RCC 7860 (cell line): Measurements from ENCODE around the gene DHX8.

Experiments used
- DNase-seq: peaks from one replicate; pipeline ENCODE4 v3.0.0-alpha.2; 2015; ENCODE audit warnings: low spot score
- FAIRE-seq: peaks from 2 replicates; lab custom pipeline; 2012; peaks lifted over from hg19 to GRCh38; lab: Jason Lieb, UNC

DHX8 gene

GRCh38 chr17:43545383-43545632 lies 61.5 kb downstream of the DHX8 start:
- FAIRE-seq, result no peak
- no peak for DNase-seq

GRCh38 chr17:43546319-43547188 lies 62.8 kb downstream of the DHX8 start, which contains the start of gene ETV4:
TSS of gene ETV4 (minus strand) at chr17:43546340. CDS start at chr17:43545617, 723 bp downstream.
- peak; percentile 55 for FAIRE-seq
- DNase-seq, result peak; percentile 55

- no peak for DNase-seq
- FAIRE-seq, result no peak
These were observed 63.4 kb downstream of the DHX8 start for GRCh38 chr17:43547189-43547550.

- FAIRE-seq (no peak), DNase-seq (no peak)
These were observed 64.0 kb downstream of the DHX8 start for GRCh38 chr17:43547659-43548256.

- DNase-seq, result no peak
- no peak for FAIRE-seq
These were observed 65.1 kb downstream of the DHX8 start for GRCh38 chr17:43548689-43549379.

GRCh38 chr17:43549496-43549895 lies 65.7 kb downstream of the DHX8 start:
- FAIRE-seq (no peak), DNase-seq (no peak)

- FAIRE-seq (no peak), DNase-seq (no peak)
These were observed 67.0 kb downstream of the DHX8 start for GRCh38 chr17:43550754-43551153.

- FAIRE-seq (no peak), DNase-seq (no peak)
These were observed 68.6 kb downstream of the DHX8 start for GRCh38 chr17:43552229-43552837.

- DNase-seq (no peak), FAIRE-seq (no peak)
These were observed 69.8 kb downstream of the DHX8 start for GRCh38 chr17:43553573-43553972.

GRCh38 chr17:43554857-43555256 lies 71.1 kb downstream of the DHX8 start:
- DNase-seq (no peak), FAIRE-seq (no peak)

- no peak for DNase-seq
These were observed 72.5 kb downstream of the DHX8 start for GRCh38 chr17:43556292-43556691.

GRCh38 chr17:43558805-43559160 lies 75.0 kb downstream of the DHX8 start:
- no peak for FAIRE-seq

More at GRCh38 chr17:43556292-43556691, 72.5 kb downstream of the DHX8 start:
- FAIRE-seq, result no peak

GRCh38 chr17:43559161-43559816 lies 75.5 kb downstream of the DHX8 start:
- FAIRE-seq (no peak), DNase-seq (no peak)

More at GRCh38 chr17:43558805-43559160, 75.0 kb downstream of the DHX8 start:
- no peak for DNase-seq

GRCh38 chr17:43560461-43561427 lies 77.0 kb downstream of the DHX8 start:
- DNase-seq (no peak), FAIRE-seq (no peak)

GRCh38 chr17:43562679-43563599 lies 79.2 kb downstream of the DHX8 start:
- DNase-seq (no peak), FAIRE-seq (no peak)

GRCh38 chr17:43563600-43564594 lies 80.1 kb downstream of the DHX8 start:
- no peak for FAIRE-seq
- DNase-seq, result no peak

GRCh38 chr17:43568506-43569082 lies 84.8 kb downstream of the DHX8 start:
- FAIRE-seq (no peak), DNase-seq (no peak)
